ENCODE results near the gene KCNN4.

The KCNN4 gene

GRCh38 chr19:43723588-43723987 lies 57.2 kb downstream of the KCNN4 start:
- DNase-seq (ENCODE audit: low spot score) (no peak), ATAC-seq (ENCODE audit: low read depth) (no peak)
- TF ChIP-seq CTCF (IDR thresholded peaks at IDR 0.05; ENCODE audit: poor library complexity, severe bottlenecking) = peak; percentile 51
- Histone ChIP-seq H3K4me1 (ENCODE audit: insufficient read depth, poor library complexity, severe bottlenecking) (no peaks in the 10 kb centered on the region), H3K9me3 (ENCODE audit: severe bottlenecking) (no peaks in the 10 kb centered on the region), H3K36me3 (ENCODE audit: low read depth) (no peaks in the 10 kb centered on the region), H3K27me3 (ENCODE audit: insufficient read depth, poor library complexity, severe bottlenecking) (no peaks in the 10 kb centered on the region), H3K27ac (ENCODE audit: poor library complexity, severe bottlenecking) (no peak overlapping the region), H3K4me3 (ENCODE audit: severe bottlenecking) (no peak overlapping the region)

GRCh38 chr19:43721469-43722048 lies 59.2 kb downstream of the KCNN4 start:
- Histone ChIP-seq H3K4me3 (ENCODE audit: severe bottlenecking) (no peak overlapping the region), H3K36me3 (ENCODE audit: low read depth) (no peaks in the 10 kb centered on the region), H3K4me1 (ENCODE audit: insufficient read depth, poor library complexity, severe bottlenecking) (no peaks in the 10 kb centered on the region), H3K9me3 (ENCODE audit: severe bottlenecking) (no peaks in the 10 kb centered on the region), H3K27me3 (ENCODE audit: insufficient read depth, poor library complexity, severe bottlenecking) (no peaks in the 10 kb centered on the region), H3K27ac (ENCODE audit: poor library complexity, severe bottlenecking) (no peak overlapping the region)
- DNase-seq (ENCODE audit: low spot score) = no peak
- TF ChIP-seq CTCF (IDR thresholded peaks at IDR 0.05; ENCODE audit: poor library complexity, severe bottlenecking) = no peak
- no peak for ATAC-seq (ENCODE audit: low read depth)

GRCh38 chr19:43720936-43721335 lies 59.8 kb downstream of the KCNN4 start:
- no peaks in the 10 kb centered on the region for H3K27me3 ChIP-seq (ENCODE audit: insufficient read depth, poor library complexity, severe bottlenecking)
- ATAC-seq (ENCODE audit: low read depth) (no peak), DNase-seq (ENCODE audit: low spot score) (no peak)
- no peaks in the 10 kb centered on the region for H3K9me3 ChIP-seq (ENCODE audit: severe bottlenecking)
- no peak overlapping the region for H3K27ac ChIP-seq (ENCODE audit: poor library complexity, severe bottlenecking)
- TF ChIP-seq CTCF (IDR thresholded peaks at IDR 0.05; ENCODE audit: poor library complexity, severe bottlenecking) = no peak
- H3K4me3 ChIP-seq (ENCODE audit: severe bottlenecking) = no peak overlapping the region
- H3K4me1 ChIP-seq (ENCODE audit: insufficient read depth, poor library complexity, severe bottlenecking) = no peaks in the 10 kb centered on the region
- H3K36me3 ChIP-seq (ENCODE audit: low read depth) = no peaks in the 10 kb centered on the region

GRCh38 chr19:43719918-43720317 lies 60.9 kb downstream of the KCNN4 start:
- DNase-seq (ENCODE audit: low spot score) = no peak
- Histone ChIP-seq H3K27ac (ENCODE audit: poor library complexity, severe bottlenecking) (no peak overlapping the region), H3K36me3 (ENCODE audit: low read depth) (no peaks in the 10 kb centered on the region), H3K4me1 (ENCODE audit: insufficient read depth, poor library complexity, severe bottlenecking) (no peaks in the 10 kb centered on the region), H3K4me3 (ENCODE audit: severe bottlenecking) (no peak overlapping the region), H3K9me3 (ENCODE audit: severe bottlenecking) (no peaks in the 10 kb centered on the region), H3K27me3 (ENCODE audit: insufficient read depth, poor library complexity, severe bottlenecking) (no peaks in the 10 kb centered on the region)
- no peak for TF ChIP-seq CTCF (IDR thresholded peaks at IDR 0.05; ENCODE audit: poor library complexity, severe bottlenecking)
- ATAC-seq (ENCODE audit: low read depth) = no peak

- TF ChIP-seq CTCF (IDR thresholded peaks at IDR 0.05; ENCODE audit: poor library complexity, severe bottlenecking) = no peak
- ATAC-seq (ENCODE audit: low read depth) = no peak
- no peaks in the 10 kb centered on the region for H3K27me3 ChIP-seq (ENCODE audit: insufficient read depth, poor library complexity, severe bottlenecking)
Measured at GRCh38 chr19:43719378-43719868, 61.4 kb downstream of the KCNN4 start.

More at GRCh38 chr19:43719378-43719868, 61.4 kb downstream of the KCNN4 start:
- H3K4me1 ChIP-seq (ENCODE audit: insufficient read depth, poor library complexity, severe bottlenecking) = no peaks in the 10 kb centered on the region
- no peak overlapping the region for H3K4me3 ChIP-seq (ENCODE audit: severe bottlenecking)
- DNase-seq (ENCODE audit: low spot score) = no peak
- H3K9me3 ChIP-seq (ENCODE audit: severe bottlenecking) = no peaks in the 10 kb centered on the region
- H3K27ac ChIP-seq (ENCODE audit: poor library complexity, severe bottlenecking) = no peak overlapping the region
- no peaks in the 10 kb centered on the region for H3K36me3 ChIP-seq (ENCODE audit: low read depth)
